Chondrocyte (in vitro differentiated cells): ENCODE data around the gene NOP16. TPM values are rescaled to one million over a fixed set of nuclear protein-coding genes. Genes with fewer than 3 reads are reported as not detected.

Experiments
- DNase-seq: peaks from one replicate; pipeline ENCODE4 v3.0.0; 2021; ENCODE audit warnings: mixed read lengths, low spot score
- H3K27ac Mint-ChIP-seq: one replicate; pipeline ENCODE4 v1.8.0; 2021; ENCODE audit warnings: mild to moderate bottlenecking, moderate library complexity, mixed read lengths; ENCODE audit not compliant: unreplicated experiment
- H3K27me3 Mint-ChIP-seq: 2 replicates; pipeline ENCODE4 v1.8.0; 2021; ENCODE audit warnings: low read depth, mixed read lengths
- H3K36me3 Mint-ChIP-seq: 2 replicates; pipeline ENCODE4 v1.8.0; 2021; ENCODE audit warnings: low read depth, mixed read lengths
- H3K4me1 Mint-ChIP-seq: 2 replicates; pipeline ENCODE4 v1.8.0; 2021; ENCODE audit warnings: low read depth, mild to moderate bottlenecking, mixed read lengths
- H3K4me3 Mint-ChIP-seq: one replicate; pipeline ENCODE4 v1.8.0; 2021; ENCODE audit warnings: mild to moderate bottlenecking, moderate library complexity, mixed read lengths; ENCODE audit not compliant: unreplicated experiment
- H3K9me3 Mint-ChIP-seq: 2 replicates; pipeline ENCODE4 v1.8.0; 2021; ENCODE audit warnings: low read depth, mixed read lengths
- CTCF ChIP-seq: fragments of 200-600 bp; sonication (generic); IDR thresholded peaks from 2 replicates; pipeline ENCODE4 v1.5.0; 2021; ENCODE audit warnings: antibody characterized with exemption, mild to moderate bottlenecking, moderate library complexity
- total RNA-seq: library from RNA; stranded (reverse); gene quantifications from 3 replicates; pipeline ENCODE4 v1.2.1, GENCODE V29; 2021

NOP16 gene
- total RNA-seq, 1 donor from 2014 or later: 19.9 TPM

GRCh38 chr5:176420086-176420485 lies 31.7 kb upstream of the NOP16 start:
- H3K27ac Mint-ChIP-seq: no peak overlapping the region
- peaks cover 1% of the 10 kb centered on the region for H3K36me3 Mint-ChIP-seq
- TF ChIP-seq CTCF: no peak
- peaks cover 8% of the 10 kb centered on the region for H3K9me3 Mint-ChIP-seq
- peaks cover 32% of the 10 kb centered on the region for H3K4me1 Mint-ChIP-seq
- DNase-seq: no peak
- no peak overlapping the region for H3K4me3 Mint-ChIP-seq
- H3K27me3 Mint-ChIP-seq: peaks cover 21% of the 10 kb centered on the region

GRCh38 chr5:176418251-176418650 lies 29.9 kb upstream of the NOP16 start:
- H3K9me3 Mint-ChIP-seq: peaks cover 8% of the 10 kb centered on the region
- no peak for TF ChIP-seq CTCF
- H3K27ac Mint-ChIP-seq: no peak overlapping the region
- H3K36me3 Mint-ChIP-seq: peaks cover 1% of the 10 kb centered on the region
- DNase-seq: no peak
- H3K27me3 Mint-ChIP-seq: peaks cover 21% of the 10 kb centered on the region
- H3K4me3 Mint-ChIP-seq: no peak overlapping the region
- peaks cover 35% of the 10 kb centered on the region for H3K4me1 Mint-ChIP-seq

GRCh38 chr5:176416965-176417364 lies 28.6 kb upstream of the NOP16 start:
- no peak for TF ChIP-seq CTCF
- Mint-ChIP-seq H3K36me3 (no peaks in the 10 kb centered on the region), H3K4me1 (peaks cover 42% of the 10 kb centered on the region), H3K9me3 (peaks cover 8% of the 10 kb centered on the region), H3K4me3 (peak overlapping the region; percentile 63), H3K27ac (no peak overlapping the region), H3K27me3 (peaks cover 13% of the 10 kb centered on the region)
- DNase-seq: no peak

- no peaks in the 10 kb centered on the region for H3K36me3 Mint-ChIP-seq
- H3K27me3 Mint-ChIP-seq: peaks cover 10% of the 10 kb centered on the region
- H3K9me3 Mint-ChIP-seq: peaks cover 5% of the 10 kb centered on the region
- TF ChIP-seq CTCF: peak; percentile 85
- H3K4me1 Mint-ChIP-seq: peaks cover 49% of the 10 kb centered on the region
- DNase-seq: no peak
- peak within 1 kb of the TSS; percentile 49 for H3K27ac Mint-ChIP-seq
- H3K4me3 Mint-ChIP-seq: peak within 1 kb of the TSS; percentile 75
These were observed 27.8 kb upstream of the NOP16 start, which contains the start of gene CLTB for GRCh38 chr5:176415952-176416924. Gene CLTB (minus strand): TSS chr5:176416539. CDS start chr5:176416363, 176 bp downstream.

GRCh38 chr5:176415240-176415951 lies 27.0 kb upstream of the NOP16 start:
- Mint-ChIP-seq H3K4me1 (peaks cover 54% of the 10 kb centered on the region), H3K36me3 (no peaks in the 10 kb centered on the region), H3K27ac (no peak overlapping the region), H3K27me3 (peaks cover 4% of the 10 kb centered on the region), H3K9me3 (no peaks in the 10 kb centered on the region), H3K4me3 (peak overlapping the region; percentile 75)
- no peak for TF ChIP-seq CTCF
- no peak for DNase-seq
